NCI-H2227 (cell line): ENCODE data around the gene GIMAP1.
"Not testable (repeated sequence)": the region's sequence is repeated elsewhere in the genome, so short reads cannot be mapped to it uniquely, and the experiment has no call there.

ENCODE experiments used
- DNase-seq: peaks from one replicate; lab custom pipeline; 2025; ENCODE audit not compliant: unreplicated experiment; lab: John Stamatoyannopoulos, UW

The GIMAP1 gene

GRCh38 chr7:150716368-150716767 lies at the start of gene GIMAP1:
TSS of gene GIMAP1 (plus strand) at chr7:150716613. CDS start at chr7:150719048, 2,435 bp downstream.
- no peak for DNase-seq

DNA sequence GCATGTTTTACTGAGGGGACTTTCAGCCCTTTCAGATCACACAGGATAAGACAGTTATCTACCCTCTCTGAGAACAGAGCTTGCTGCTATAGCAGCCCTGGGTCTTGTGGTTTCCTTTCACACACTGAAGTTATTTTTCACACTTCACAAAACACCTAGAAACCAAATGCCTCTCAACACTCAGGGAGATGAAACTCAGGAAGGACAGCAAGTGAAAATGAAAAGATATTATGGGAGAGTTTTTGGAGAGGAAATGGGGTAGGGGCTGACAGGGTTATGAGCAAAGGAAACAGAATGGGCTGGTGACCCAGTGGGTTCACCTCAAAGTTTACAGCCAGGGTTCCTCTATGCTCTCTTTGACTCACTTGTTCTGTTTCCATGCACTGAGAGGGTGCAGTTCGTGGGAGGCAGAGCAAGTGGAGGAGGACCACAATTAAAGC lies 47.9 kb upstream of the GIMAP1 start:
- no peak for DNase-seq

GRCh38 chr7:150668977-150669376 lies 47.4 kb upstream of the GIMAP1 start:
- DNase-seq, result no peak

- DNase-seq, result not testable (repeated sequence)
Measured at GRCh38 chr7:150671798-150672585, 44.4 kb upstream of the GIMAP1 start.

GRCh38 chr7:150675714-150676113 lies 40.7 kb upstream of the GIMAP1 start:
- no peak for DNase-seq

- not testable (repeated sequence) for DNase-seq
Measured at GRCh38 chr7:150676276-150676675, 40.1 kb upstream of the GIMAP1 start.

DNA sequence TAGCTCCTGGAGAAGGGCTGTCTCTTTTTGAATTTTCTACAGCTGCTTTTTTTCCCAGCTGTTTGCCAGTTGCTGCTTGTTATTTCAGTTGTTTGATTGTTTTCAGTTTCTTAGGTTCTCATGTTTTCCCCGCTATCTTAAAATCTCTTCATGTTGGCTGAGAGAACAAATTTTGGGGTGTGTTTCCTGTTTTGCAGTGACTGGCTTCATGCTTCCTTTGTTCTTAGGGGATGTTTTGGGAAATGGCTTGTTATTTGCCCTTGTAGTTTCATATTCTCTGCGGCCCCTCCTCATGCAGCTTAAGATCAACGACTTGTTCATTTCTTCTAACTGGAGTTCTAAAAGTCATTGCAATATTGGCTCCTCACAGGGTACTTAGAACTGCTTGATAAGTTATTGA lies 39.6 kb upstream of the GIMAP1 start:
- DNase-seq, result not testable (repeated sequence)

DNA sequence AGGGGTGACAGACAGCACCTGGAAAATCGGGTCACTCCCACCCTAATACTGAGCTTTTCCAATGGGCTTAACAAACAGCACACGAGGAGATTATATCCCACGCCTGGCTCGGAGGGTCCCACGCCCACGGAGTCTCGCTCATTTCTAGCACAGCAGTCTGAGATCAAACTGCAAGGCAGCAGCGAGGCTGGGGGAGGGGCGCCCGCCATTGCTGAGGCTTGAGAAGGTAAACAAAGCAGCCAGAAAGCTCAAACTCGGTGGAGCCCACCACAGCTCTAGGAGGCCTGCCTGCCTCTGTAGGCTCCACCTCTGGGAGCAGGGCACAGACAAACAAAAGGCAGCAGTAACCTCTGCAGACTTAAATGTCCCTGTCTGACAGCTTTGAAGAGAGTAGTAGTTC lies 37.8 kb upstream of the GIMAP1 start:
- DNase-seq, result not testable (repeated sequence)

DNA sequence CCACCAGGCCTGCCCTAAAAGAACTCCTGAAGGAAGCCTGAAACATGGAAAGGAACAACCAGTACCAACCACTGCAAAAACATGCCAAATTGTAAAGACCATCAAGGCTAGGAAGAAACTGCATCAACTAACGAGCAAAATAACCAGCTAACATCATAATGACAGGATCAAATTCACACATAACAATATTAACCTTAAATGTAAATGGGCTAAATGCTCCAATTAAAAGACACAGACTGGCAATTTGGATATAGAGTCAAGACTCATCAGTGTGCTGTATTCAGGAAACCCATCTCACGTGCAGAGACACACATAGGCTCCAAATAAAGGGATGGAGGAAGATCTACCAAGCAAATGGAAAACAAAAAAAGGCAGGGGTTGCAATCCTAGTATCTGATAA lies 36.0 kb upstream of the GIMAP1 start:
- DNase-seq, result not testable (repeated sequence)

- no peak for DNase-seq
Measured at GRCh38 chr7:150685219-150686029, 31.0 kb upstream of the GIMAP1 start, which contains the start of gene GIMAP2. TSS of gene GIMAP2 (plus strand) at chr7:150685706. CDS start at chr7:150687060, 1,354 bp downstream.

DNA sequence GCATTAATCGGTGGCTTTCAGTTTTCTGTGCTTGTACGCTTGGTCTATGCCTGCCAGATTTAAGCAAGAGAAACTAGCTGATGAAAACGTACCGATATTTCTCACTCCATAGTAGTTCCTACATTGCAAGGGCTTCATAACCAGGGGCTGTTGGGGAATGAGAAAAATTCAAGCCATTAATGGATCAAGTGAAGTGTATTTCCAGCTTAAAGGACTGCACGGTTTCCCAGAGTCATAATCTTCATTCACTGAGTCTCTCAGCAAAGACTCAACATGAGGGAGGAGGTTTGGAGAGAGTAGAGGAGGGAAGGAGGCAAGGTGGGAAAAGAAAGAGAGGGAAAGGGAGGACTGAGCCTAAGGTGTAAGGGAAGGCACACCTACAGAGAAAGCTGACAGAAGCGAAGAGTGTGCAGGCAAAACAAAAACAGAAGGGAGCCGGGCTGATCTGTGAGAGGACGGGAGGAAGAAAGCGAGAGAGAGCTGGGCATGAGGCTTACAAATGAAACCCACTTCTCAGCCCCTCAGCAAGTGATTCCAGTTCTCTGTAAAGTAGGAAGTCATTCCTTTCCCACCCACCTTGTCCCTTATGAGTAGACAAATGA lies 30.3 kb upstream of the GIMAP1 start:
- DNase-seq, result no peak

DNA sequence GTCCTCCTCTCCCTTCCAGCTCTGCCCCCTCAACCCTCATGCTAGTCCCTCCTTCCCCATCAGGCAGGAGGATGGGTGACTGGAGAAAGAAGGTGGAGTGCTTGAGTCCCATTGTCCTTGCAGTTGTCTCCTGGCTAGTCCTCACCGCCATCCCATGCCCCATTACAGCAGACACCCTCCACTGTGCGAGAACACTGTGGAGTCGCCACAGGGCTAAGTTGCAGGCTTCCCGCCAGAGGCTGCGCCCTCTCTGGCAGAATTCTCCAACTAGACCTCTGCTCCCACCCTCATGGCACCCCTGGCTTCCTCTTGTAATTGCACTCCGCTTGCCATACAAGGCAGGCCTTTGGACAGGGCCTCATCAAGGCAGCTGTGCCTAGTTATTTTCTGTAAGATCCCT lies 27.8 kb upstream of the GIMAP1 start:
- DNase-seq, result no peak

- DNase-seq, result no peak
Measured at GRCh38 chr7:150695654-150696053, 20.8 kb upstream of the GIMAP1 start.

GRCh38 chr7:150703209-150703608 lies 13.2 kb upstream of the GIMAP1 start:
- no peak for DNase-seq

DNA sequence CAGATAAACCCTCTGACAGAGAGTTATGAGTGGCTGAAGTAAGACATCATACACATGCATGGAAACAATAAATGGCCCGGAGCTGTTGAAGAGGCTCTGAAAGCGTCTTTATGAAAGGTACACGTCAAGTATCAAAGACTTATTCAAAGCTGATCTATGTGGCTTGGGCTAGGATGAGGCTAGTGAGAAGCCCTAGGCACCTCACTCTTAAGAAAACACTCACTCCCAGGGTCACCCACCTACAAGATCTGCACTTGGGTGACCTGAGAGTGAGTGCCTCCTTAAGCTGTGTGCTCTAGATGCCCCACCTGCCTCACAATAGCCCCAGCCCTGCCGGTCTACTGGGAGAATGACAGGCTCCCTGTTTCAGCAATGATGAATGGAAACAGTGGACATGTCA lies 1.1 kb upstream of the GIMAP1 start:
- no peak for DNase-seq

- DNase-seq, result no peak
Measured at GRCh38 chr7:150715738-150716137, 675 bp upstream of the GIMAP1 start.

- no peak for DNase-seq
Measured at GRCh38 chr7:150716939-150717338, 526 bp downstream of the GIMAP1 start.

- DNase-seq, result no peak
Measured at GRCh38 chr7:150717814-150718420, 1.5 kb downstream of the GIMAP1 start.

DNA sequence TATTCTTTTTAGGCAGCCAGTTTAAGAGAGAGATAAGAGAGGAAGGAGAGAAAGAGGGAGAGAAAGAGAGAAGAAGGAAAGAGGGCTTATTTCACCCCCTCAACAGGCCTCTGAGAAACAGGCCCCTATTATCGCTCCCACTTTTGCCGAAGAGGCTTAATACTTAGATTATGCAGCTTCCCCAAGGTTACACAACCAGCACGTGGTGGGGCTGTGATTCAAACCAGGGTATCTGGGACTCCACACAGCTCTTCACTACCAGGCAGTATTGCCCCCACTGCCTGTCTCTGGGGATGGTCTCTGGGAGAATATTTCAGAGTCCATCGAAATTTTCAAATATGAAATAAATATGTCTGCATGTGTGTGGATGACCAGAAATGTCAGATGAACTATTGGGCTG lies 3.0 kb downstream of the GIMAP1 start:
- no peak for DNase-seq

DNA sequence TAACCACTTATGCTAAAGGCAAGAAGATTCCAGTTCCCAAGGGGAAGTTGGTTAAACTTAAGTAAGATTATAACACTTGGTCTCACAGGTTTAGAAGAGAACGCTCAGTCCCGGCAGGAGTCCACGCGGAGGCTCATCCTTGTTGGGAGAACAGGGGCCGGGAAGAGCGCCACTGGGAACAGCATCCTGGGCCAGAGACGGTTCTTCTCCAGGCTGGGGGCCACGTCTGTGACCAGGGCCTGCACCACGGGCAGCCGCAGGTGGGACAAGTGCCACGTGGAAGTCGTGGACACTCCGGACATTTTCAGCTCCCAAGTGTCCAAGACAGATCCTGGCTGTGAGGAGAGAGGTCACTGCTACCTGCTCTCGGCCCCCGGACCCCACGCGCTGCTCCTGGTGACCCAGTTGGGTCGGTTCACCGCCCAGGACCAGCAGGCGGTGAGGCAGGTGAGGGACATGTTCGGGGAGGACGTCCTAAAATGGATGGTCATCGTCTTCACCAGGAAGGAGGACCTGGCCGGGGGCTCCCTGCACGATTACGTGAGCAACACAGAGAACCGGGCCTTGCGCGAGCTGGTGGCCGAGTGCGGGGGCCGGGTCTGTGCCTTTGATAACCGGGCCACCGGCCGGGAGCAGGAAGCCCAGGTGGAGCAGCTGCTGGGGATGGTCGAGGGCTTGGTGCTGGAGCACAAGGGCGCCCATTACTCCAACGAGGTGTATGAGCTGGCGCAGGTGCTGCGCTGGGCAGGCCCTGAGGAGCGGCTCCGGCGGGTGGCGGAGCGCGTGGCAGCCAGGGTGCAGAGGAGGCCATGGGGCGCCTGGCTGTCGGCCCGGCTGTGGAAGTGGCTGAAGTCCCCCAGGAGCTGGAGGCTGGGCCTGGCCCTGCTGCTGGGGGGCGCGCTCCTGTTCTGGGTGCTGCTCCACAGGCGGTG lies 3.8 kb downstream of the GIMAP1 start:
- no peak for DNase-seq
